Stromal cell of bone marrow (primary cell): ENCODE results near the gene HOXB4.

Experiments
- DNase-seq: peaks from one replicate; pipeline ENCODE4 v3.0.0-alpha.2; 2012; ENCODE audit warnings: low read depth

Gene HOXB4

DNA sequence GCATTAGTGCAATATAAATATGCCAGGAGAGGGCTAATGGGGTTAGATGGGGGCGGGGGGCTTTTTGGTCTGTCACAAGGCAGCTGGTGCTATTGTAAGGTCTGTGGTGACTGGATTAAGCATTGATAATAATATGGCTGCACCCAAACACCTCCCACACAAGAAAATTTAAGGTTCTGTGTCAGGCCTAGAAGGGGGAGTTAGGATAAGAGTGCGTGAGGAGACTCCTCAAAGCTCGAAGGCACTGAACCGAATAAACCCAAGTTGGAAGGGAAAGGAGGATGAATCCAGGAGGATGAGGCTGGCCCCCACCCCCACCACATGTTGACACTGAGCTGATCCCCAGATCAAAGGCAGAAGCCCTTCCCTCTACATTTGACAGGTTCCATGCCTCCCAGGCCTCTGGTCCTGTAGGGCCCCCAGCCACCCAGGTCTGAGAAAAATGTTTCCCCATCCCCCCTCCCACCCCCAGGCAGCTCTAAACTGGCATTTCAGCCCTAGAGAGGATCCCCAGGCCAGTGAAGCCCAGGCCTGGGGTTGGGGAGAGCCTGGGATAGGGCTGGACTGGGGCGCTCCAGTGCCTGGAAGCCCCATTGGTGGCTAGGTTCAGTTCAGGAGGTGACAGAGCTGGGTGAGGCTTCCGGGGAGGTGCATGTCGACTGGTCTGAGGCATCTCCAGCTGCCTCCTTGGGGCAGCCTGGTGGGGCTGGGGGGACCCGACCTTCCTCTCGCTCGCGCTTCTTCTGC, 49.0 kb downstream of the HOXB4 start:
- no peak for DNase-seq

DNA sequence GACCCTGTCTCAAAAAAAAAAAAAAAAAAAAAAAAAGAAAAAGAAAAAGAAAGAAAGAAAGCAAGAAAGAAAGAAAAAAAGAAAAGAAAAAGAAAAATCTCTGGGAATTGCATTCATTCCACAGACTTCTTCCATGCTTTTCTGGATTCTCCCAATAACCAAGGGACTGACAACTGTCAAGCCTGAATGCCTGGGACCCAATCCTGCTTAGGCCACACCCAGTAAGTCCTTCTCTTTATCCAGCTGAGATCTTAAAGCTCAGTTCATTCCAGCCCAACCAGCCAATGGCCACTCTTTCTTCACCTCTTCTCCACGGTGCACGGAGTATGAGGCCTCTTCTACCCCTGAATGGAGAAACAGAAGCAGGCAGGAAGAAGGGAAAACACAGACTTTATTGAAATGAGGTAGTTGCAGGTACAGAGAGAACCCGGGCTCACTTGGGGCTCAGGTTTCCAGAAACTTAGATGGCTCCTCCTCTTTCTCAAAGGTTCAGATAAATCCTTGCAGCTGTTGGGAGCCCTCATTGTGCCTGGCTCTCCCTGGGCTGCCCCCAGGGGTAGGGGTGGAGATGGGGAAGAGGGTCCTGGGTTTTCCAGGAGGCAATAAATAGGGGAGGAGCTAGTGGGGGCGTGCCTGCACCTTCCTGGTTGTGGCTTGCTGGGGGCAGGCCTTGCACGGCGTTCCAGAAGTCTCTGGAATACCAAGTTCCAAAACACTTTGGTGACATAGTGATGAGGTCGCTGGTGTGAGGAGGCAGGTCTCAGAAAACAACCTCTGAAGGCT, 49.8 kb downstream of the HOXB4 start:
- DNase-seq: no peak

DNA sequence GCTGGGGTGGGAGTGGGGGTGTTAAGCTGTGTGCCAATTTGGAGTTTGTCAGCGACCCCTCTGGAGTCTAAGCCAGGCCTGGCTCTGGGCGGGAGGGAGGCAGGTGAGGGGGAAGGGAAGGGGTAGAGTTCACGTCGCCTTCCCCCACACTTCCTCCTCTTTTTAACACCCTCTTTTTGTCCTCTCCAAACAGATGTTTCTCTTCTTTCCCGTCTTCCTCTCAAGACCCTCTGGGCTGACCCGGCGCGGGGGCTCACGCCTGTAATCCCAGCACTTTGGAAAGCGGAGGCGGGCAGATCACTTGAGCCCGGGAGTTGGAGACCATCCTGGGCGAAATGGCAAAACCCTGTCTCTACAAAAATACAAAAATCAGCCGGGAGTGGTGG, 50.6 kb downstream of the HOXB4 start:
- no peak for DNase-seq

DNA sequence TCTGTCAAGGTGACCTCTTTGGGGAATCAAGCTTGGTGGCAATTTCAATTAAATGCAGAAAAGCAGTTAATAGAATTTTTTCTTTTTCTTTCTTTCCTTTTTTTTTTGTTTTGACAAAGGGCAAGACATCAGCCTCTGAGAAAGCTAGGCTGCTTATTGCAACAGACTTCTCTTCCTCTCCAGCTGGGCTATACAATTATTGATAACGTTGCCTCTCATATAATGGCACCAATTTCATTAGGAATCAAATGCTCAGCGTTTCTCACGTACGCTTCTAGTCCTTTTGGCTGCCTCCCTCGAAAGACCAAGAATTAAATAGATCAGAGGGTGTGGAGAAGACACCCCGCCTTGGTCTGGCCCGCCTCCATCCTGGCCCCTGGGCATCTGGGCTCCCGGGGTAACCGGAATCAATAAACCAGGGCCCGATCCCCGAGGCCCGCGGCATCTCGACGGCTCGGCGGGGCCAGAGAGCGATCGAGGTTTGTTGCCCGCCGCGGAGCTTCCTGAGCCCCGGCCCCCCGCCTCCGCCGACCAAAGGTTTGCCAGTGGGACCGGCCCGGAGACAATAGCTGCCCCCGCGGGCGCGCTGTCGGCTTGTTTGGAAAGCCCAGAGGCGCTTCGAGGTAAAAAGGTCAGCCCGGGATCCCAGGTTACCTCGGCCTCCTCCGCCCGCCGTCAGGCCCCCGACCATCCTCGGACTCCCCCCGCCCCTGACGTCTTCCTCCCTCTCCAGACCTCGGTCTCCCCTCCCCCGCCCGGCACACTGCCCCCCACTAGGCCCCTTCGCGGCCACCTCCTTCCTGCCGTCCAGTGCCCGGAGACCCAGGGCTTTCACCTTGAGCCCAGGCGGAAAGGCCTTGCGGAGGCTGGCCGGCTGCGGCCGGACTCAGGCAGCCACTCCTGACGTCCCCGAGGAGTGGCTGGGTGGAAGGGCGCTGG, 51.3 kb downstream of the HOXB4 start:
- no peak for DNase-seq
